ENCODE measurements around the gene DPYSL4.

The DPYSL4 gene

GRCh38 chr10:132186488-132187429 lies at the start of gene DPYSL4:
Gene DPYSL4, plus strand, starts transcription at chr10:132186948. Its CDS starts 116 bp downstream, at chr10:132187064.
- TF ChIP-seq CTCF (IDR thresholded peaks at IDR 0.05; ENCODE audit: low read length, missing control alignments): no peak
- H3K4me3 ChIP-seq (replicated peaks; ENCODE audit: low read depth, low read length): peak within 1 kb of the TSS; percentile 56
- DNase-seq (ENCODE audit: low read depth): peak; percentile 13

GRCh38 chr10:132137111-132138072 lies 49.4 kb upstream of the DPYSL4 start:
- TF ChIP-seq CTCF (IDR thresholded peaks at IDR 0.05; ENCODE audit: low read length, missing control alignments): no peak
- no peak for DNase-seq (ENCODE audit: low read depth)
- H3K4me3 ChIP-seq (replicated peaks; ENCODE audit: low read depth, low read length): no peak overlapping the region

GRCh38 chr10:132138133-132138532 lies 48.6 kb upstream of the DPYSL4 start:
- DNase-seq (ENCODE audit: low read depth): no peak
- H3K4me3 ChIP-seq (replicated peaks; ENCODE audit: low read depth, low read length): no peak overlapping the region
- no peak for TF ChIP-seq CTCF (IDR thresholded peaks at IDR 0.05; ENCODE audit: low read length, missing control alignments)

- DNase-seq (ENCODE audit: low read depth): no peak
- H3K4me3 ChIP-seq (replicated peaks; ENCODE audit: low read depth, low read length): no peak overlapping the region
- no peak for TF ChIP-seq CTCF (IDR thresholded peaks at IDR 0.05; ENCODE audit: low read length, missing control alignments)
Measured at GRCh38 chr10:132138596-132138995, 48.2 kb upstream of the DPYSL4 start.

GRCh38 chr10:132139526-132139925 lies 47.2 kb upstream of the DPYSL4 start:
- no peak for TF ChIP-seq CTCF (IDR thresholded peaks at IDR 0.05; ENCODE audit: low read length, missing control alignments)
- no peak for DNase-seq (ENCODE audit: low read depth)
- no peak overlapping the region for H3K4me3 ChIP-seq (replicated peaks; ENCODE audit: low read depth, low read length)

- no peak for TF ChIP-seq CTCF (IDR thresholded peaks at IDR 0.05; ENCODE audit: low read length, missing control alignments)
- no peak for DNase-seq (ENCODE audit: low read depth)
- no peak overlapping the region for H3K4me3 ChIP-seq (replicated peaks; ENCODE audit: low read depth, low read length)
Measured at GRCh38 chr10:132140167-132140925, 46.4 kb upstream of the DPYSL4 start.

Data from fibroblast of pulmonary artery (primary cell).